ENCODE data around the gene CCDC57. TPM values are rescaled to one million over a fixed set of nuclear protein-coding genes. Genes with fewer than 3 reads are reported as not detected.
"Not testable (repeated sequence)": the region's sequence is repeated elsewhere in the genome, so short reads cannot be mapped to it uniquely, and the experiment has no call there.

Gene CCDC57
- total and polyA plus RNA-seq, 9 of the 15 experiments (the other 6 are each of a cell fraction or from before 2014, with no cell fraction given) = 0.83 to 36.2 (median 13.6) TPM

GRCh38 chr17:82210655-82211054 lies 2.0 kb downstream of the CCDC57 start:
- ATAC-seq; H2AFZ ChIP-seq (ENCODE audit: low read depth, low read length); H3K27me3 ChIP-seq (ENCODE audit: control insufficient read depth in 2 of 2, insufficient read depth in 2 of 2, low read length in 2 of 2); H3K4me2 ChIP-seq (ENCODE audit: insufficient read depth, low read length); H3K9me3 ChIP-seq (replicated peaks; ENCODE audit: control insufficient read depth, insufficient read depth, low read depth, low read length); DNase-seq (ENCODE audit: extremely low read depth in 1 of 4, low spot score in 3 of 4); H3K9me1 ChIP-seq (ENCODE audit: control insufficient read depth, insufficient read depth, low read length); H3K36me3 ChIP-seq (ENCODE audit: control insufficient read depth, insufficient read depth, low read length); in situ Hi-C loops (cut with MboI); H3K4me3 ChIP-seq; H3K27ac ChIP-seq (ENCODE audit: extremely low read depth, low read depth, low read length); FAIRE-seq; BruUV-seq (replicated peaks); H3K9ac ChIP-seq (ENCODE audit: insufficient read depth in 1 of 2, low read depth in 2 of 2, low read length in 2 of 2); H4K20me1 ChIP-seq (replicated peaks; ENCODE audit: control insufficient read depth, insufficient read depth, low read length); intact Hi-C loops (cut with micrococcal nuclease): not testable (repeated sequence)
- Histone ChIP-seq H3K4me1 (replicated peaks in 1 of 2; ENCODE audit: control insufficient read depth in 2 of 2, insufficient read depth in 2 of 2, low read length in 2 of 2) (peaks cover 36% of the 10 kb centered on the region in 2 experiments), H3K79me2 (ENCODE audit: control insufficient read depth, insufficient read depth, low read length) (peaks cover 26% of the 10 kb centered on the region)
- POLR2A ChIA-PET = interaction anchor here (3.0 kb wide), 1 partner anchor 9 kb away, joined by 11 read pairs; no protein-coding TSS in a partner anchor
- TF ChIP-seq EGR1 (conservative IDR thresholded peaks at IDR 0.05) = peak; percentile 32
- CTCF ChIA-PET (ENCODE audit: low intra/inter-chr PET ratio) = interaction anchor here (1.1 kb wide), 1 partner anchor 9 kb away, joined by 4 read pairs; no protein-coding TSS in a partner anchor
- 90% methylated on average over 4 of the region's 11 CpGs for WGBS (ENCODE audit: insufficient coverage, low coverage, missing lambda C conversion rate)

DNA sequence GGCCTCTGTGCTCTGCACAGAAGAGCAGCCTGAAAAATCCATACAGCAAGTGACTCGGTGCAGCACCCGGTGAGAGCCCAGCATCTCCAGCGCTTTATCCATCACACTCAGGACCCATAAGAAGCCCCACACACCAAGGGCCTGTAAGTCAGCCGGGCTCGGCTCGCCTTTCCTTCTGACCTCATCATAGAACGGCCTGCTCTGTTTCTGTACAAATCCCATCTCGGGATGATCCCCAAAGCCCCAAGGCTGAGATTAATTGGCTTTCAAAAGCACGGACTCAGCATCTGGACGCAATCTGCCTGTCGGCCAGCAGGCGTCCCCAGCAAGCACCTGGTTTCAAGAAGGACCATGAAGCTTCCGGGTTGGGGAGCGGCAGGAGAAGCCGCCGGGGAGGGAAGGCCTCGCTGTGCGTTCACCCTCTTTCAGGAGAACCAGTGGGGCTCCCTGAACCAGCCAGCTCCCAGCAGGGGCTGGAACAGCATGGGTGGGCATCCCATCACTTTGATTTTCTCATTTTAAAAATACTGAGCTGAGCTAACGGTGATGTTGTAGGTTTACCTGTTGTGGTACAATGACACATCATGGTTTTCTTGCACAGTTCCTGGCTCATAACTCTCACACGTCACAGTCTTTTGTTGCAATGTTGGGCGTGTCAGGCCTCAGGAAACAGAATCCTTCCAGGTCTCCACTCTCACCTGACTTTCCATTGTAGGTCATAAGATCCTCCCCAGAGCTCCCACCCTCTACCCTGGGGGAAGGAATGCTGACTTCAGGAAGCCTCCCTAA lies 6.7 kb downstream of the CCDC57 start:
- H3K9me1 ChIP-seq (ENCODE audit: control insufficient read depth, insufficient read depth, low read length) = peaks cover 8% of the 10 kb centered on the region
- BruUV-seq (replicated peaks) = no TSS peak
- H3K79me2 ChIP-seq (ENCODE audit: control insufficient read depth, insufficient read depth, low read length) = peaks cover 11% of the 10 kb centered on the region; the same call in 1 of the 3 replicates
- in situ Hi-C loops (cut with MboI) (no loop called here), intact Hi-C loops (cut with micrococcal nuclease) (no loop called here)
- peak overlapping the region; percentile 74 for H3K4me2 ChIP-seq (ENCODE audit: insufficient read depth, low read length)
- peak overlapping the region; percentile 79 for H3K27ac ChIP-seq (ENCODE audit: extremely low read depth, low read depth, low read length)
- CTCF ChIA-PET (ENCODE audit: low intra/inter-chr PET ratio) = interaction anchor here (0.7 to 1.7 kb wide), 4 partner anchors 14 to 218 kb away, joined by 3 to 4 read pairs (median 4); no protein-coding TSS in a partner anchor
- peaks cover 16% of the 10 kb centered on the region; the same call in 2 of the 3 replicates for H3K36me3 ChIP-seq (ENCODE audit: control insufficient read depth, insufficient read depth, low read length)
- H3K9me3 ChIP-seq (replicated peaks; ENCODE audit: control insufficient read depth, insufficient read depth, low read depth, low read length) = no peaks in the 10 kb centered on the region; the same call in 1 of the 2 replicates
- no peaks in the 10 kb centered on the region for H3K27me3 ChIP-seq (ENCODE audit: control insufficient read depth in 2 of 2, insufficient read depth in 2 of 2, low read length in 2 of 2)
- peaks cover 41 to 43% of the 10 kb centered on the region in 2 experiments for H3K4me1 ChIP-seq (replicated peaks in 1 of 2; ENCODE audit: control insufficient read depth in 2 of 2, insufficient read depth in 2 of 2, low read length in 2 of 2)
- H2AFZ ChIP-seq (ENCODE audit: low read depth, low read length) = peak overlapping the region; percentile 88
- DNase-seq (ENCODE audit: extremely low read depth in 1 of 4, low spot score in 3 of 4) (peak; percentile 78 to 94 (median 82)), FAIRE-seq (peak; percentile 88), ATAC-seq (peak; percentile 90)
- no peaks in the 10 kb centered on the region for H4K20me1 ChIP-seq (replicated peaks; ENCODE audit: control insufficient read depth, insufficient read depth, low read length)
- H3K9ac ChIP-seq (ENCODE audit: insufficient read depth in 1 of 2, low read depth in 2 of 2, low read length in 2 of 2) = peak overlapping the region; percentile 52 to 53
- no peak overlapping the region for H3K4me3 ChIP-seq
- POLR2A ChIA-PET = interaction anchor here (0.6 to 1.1 kb wide), 7 partner anchors 10 to 590 kb away, joined by 3 to 8 read pairs (median 4); partner anchors contain the start of gene RAC3
- WGBS (ENCODE audit: insufficient coverage, low coverage, missing lambda C conversion rate) = 11% methylated on average over 21 of the region's 21 CpGs
- TF ChIP-seq ETV1 (tag; conservative IDR thresholded peaks at IDR 0.05; ENCODE audit: low read depth) (peak; percentile 75), HNRNPL (IDR thresholded peaks at IDR 0.05; ENCODE audit: low read depth, low read length) (no peak), PRMT5 (CRISPR knock-in tag; IDR thresholded peaks at IDR 0.05) (no peak), RREB1 (CRISPR knock-in tag; IDR thresholded peaks at IDR 0.05) (peak; percentile 42; the same call in 1 of the 2 replicates)
- TF ChIP-seq, protein P1, sequence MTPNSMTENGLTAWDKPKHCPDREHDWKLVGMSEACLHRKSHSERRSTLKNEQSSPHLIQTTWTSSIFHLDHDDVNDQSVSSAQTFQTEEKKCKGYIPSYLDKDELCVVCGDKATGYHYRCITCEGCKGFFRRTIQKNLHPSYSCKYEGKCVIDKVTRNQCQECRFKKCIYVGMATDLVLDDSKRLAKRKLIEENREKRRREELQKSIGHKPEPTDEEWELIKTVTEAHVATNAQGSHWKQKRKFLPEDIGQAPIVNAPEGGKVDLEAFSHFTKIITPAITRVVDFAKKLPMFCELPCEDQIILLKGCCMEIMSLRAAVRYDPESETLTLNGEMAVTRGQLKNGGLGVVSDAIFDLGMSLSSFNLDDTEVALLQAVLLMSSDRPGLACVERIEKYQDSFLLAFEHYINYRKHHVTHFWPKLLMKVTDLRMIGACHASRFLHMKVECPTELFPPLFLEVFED (CRISPR knock-in tag; conservative IDR thresholded peaks at IDR 0.05) = no peak
